Activated CD4-positive, alpha-beta memory T cell treated with anti-CD3 and anti-CD28 coated beads, Interleukin-2, amount 10 ng/mL, durations not matched to agents 7 days and 5 days (primary cell): ENCODE data around the gene SNRPA. TPM values are rescaled to one million over a fixed set of nuclear protein-coding genes. Genes with fewer than 3 reads are reported as not detected.

ENCODE experiments used
- CTCF ChIA-PET: fragments of 350-600 bp; sonication (Branson Sonifier 250); formaldehyde crosslinking; loops from one replicate; lab custom pipeline; 2021; ENCODE audit warnings: antibody characterized with exemption, inconsistent platforms; lab: Charles Lee
- POLR2A ChIA-PET: fragments of 350-600 bp; sonication (Branson Sonifier 250); formaldehyde crosslinking; loops from one replicate; lab custom pipeline; 2021; ENCODE audit warnings: antibody characterized with exemption; lab: Charles Lee
- DNase-seq: peaks from one replicate; pipeline ENCODE4 v3.0.0-alpha.2; 2020
- H3K27ac Mint-ChIP-seq: one replicate; pipeline ENCODE4 v1.8.0; 2021; ENCODE audit warnings: mild to moderate bottlenecking, mixed read lengths
- H3K27me3 Mint-ChIP-seq: one replicate; pipeline ENCODE4 v1.8.0; 2021; ENCODE audit warnings: mixed read lengths
- H3K36me3 Mint-ChIP-seq: one replicate; pipeline ENCODE4 v1.8.0; 2021; ENCODE audit warnings: low read depth, mixed read lengths
- H3K4me1 Mint-ChIP-seq: one replicate; pipeline ENCODE4 v1.8.0; 2021; ENCODE audit warnings: mixed read lengths
- H3K4me3 Mint-ChIP-seq: one replicate; pipeline ENCODE4 v1.8.0; 2021; ENCODE audit warnings: mild to moderate bottlenecking, mixed read lengths
- H3K9me3 Mint-ChIP-seq: one replicate; pipeline ENCODE4 v1.8.0; 2021; ENCODE audit warnings: mixed read lengths
- total RNA-seq, 2 experiments: library from RNA; stranded (reverse); gene quantifications; one replicate each; pipeline ENCODE4 v1.2.3, GENCODE V29; 2021

The SNRPA gene
- 100 to 1,000 TPM; 145 to 151 TPM for total RNA-seq

GRCh38 chr19:40750874-40751537, at the start of gene SNRPA:
SNRPA (plus strand) TSS chr19:40751203; CDS start chr19:40751409, 206 bp downstream.
- CTCF ChIA-PET = interaction anchor here (0.7 to 7.8 kb wide), 12 partner anchors 17 to 554 kb away, joined by 3 to 48 read pairs (median 4); partner anchors contain the start of genes EGLN2, NUMBL and RAB4B

DNA sequence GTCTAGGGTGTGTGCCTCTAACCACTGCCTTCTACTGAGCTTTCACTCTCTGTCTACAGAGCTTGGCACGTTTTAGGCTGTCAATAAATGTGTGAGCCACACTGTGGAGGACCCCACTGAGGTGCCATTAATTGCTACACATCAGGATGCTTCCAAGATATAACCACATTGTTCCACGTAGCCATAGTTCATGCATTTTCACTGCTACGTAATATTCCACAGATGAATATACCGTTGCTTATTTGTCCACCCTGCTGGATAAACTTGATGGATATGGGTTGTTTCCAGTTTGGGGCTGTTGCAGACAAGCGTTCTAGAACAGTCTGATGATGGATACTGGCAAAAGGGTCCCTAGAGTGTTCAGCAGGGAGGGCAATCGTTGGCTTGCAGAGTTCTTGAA, 49.2 kb upstream of the SNRPA start:
- POLR2A ChIA-PET = no interaction called here
- H3K27me3 Mint-ChIP-seq = no peaks in the 10 kb centered on the region
- no peak overlapping the region for H3K27ac Mint-ChIP-seq
- DNase-seq = no peak
- no peaks in the 10 kb centered on the region for H3K4me1 Mint-ChIP-seq
- H3K36me3 Mint-ChIP-seq = peaks cover 27% of the 10 kb centered on the region
- H3K4me3 Mint-ChIP-seq = no peak overlapping the region
- CTCF ChIA-PET = no interaction called here
- H3K9me3 Mint-ChIP-seq = no peaks in the 10 kb centered on the region

More at GRCh38 chr19:40750874-40751537, at the start of gene SNRPA:
- peak within 1 kb of the TSS; percentile 96 for H3K4me3 Mint-ChIP-seq
- peaks cover 50% of the 10 kb centered on the region for H3K36me3 Mint-ChIP-seq
- POLR2A ChIA-PET = interaction anchor here (0.6 to 14.2 kb wide), 24 partner anchors 9 to 223 kb away, joined by 3 to 244 read pairs (median 6); partner anchors contain the start of genes COQ8B, EGLN2, ITPKC and MIA
- H3K27ac Mint-ChIP-seq = peak within 1 kb of the TSS; percentile 99
- peak; percentile 97 for DNase-seq
- no peaks in the 10 kb centered on the region for H3K9me3 Mint-ChIP-seq
- H3K4me1 Mint-ChIP-seq = peaks cover 50% of the 10 kb centered on the region
- H3K27me3 Mint-ChIP-seq = no peaks in the 10 kb centered on the region

DNA sequence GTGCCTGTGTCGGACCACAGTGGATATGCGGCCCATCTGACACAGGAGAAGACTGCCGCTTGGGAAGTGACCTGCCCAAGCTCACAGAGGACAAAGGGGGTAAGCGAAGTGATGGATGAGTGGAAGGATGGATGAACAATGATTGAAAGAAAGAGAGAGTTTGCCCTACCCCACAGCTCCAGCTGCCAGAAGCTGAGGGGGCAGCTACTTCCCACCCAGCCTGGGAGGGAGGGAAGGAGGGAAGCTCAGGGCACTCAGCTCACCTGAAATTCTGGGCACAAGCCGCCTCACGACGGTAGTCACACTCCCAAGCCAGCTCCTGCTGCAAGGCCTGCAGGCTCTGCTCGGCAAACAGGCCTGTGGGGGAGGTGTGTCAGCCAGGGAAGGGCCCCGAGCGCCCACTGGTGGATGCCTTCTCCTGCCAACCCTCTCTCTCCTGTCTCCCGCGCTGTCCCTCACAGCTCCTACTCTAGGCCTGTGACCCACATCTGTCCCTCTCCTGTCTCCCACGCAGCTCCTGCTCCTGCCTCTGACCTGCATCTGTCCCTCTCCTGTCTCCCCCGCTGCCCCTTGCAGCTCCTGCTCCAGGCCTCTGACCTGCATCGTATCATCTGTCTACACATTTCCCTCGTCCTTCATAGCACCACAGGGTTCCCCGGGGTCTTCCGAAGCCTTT, 48.5 kb upstream of the SNRPA start:
- H3K4me3 Mint-ChIP-seq = no peak overlapping the region
- DNase-seq = no peak
- peaks cover 27% of the 10 kb centered on the region for H3K36me3 Mint-ChIP-seq
- no peak overlapping the region for H3K27ac Mint-ChIP-seq
- ChIA-PET CTCF (no interaction called here), POLR2A (no interaction called here)
- no peaks in the 10 kb centered on the region for H3K27me3 Mint-ChIP-seq
- H3K4me1 Mint-ChIP-seq = no peaks in the 10 kb centered on the region
- H3K9me3 Mint-ChIP-seq = no peaks in the 10 kb centered on the region

GRCh38 chr19:40703029-40703755, 47.8 kb upstream of the SNRPA start:
- H3K36me3 Mint-ChIP-seq = peaks cover 25% of the 10 kb centered on the region
- H3K9me3 Mint-ChIP-seq = no peaks in the 10 kb centered on the region
- no peak overlapping the region for H3K4me3 Mint-ChIP-seq
- no peak overlapping the region for H3K27ac Mint-ChIP-seq
- no peak for DNase-seq
- ChIA-PET POLR2A (interaction anchor here (0.6 kb wide), 1 partner anchor 30 kb away, joined by 3 read pairs; no protein-coding TSS in a partner anchor), CTCF (no interaction called here)
- H3K27me3 Mint-ChIP-seq = no peaks in the 10 kb centered on the region
- no peaks in the 10 kb centered on the region for H3K4me1 Mint-ChIP-seq

DNA sequence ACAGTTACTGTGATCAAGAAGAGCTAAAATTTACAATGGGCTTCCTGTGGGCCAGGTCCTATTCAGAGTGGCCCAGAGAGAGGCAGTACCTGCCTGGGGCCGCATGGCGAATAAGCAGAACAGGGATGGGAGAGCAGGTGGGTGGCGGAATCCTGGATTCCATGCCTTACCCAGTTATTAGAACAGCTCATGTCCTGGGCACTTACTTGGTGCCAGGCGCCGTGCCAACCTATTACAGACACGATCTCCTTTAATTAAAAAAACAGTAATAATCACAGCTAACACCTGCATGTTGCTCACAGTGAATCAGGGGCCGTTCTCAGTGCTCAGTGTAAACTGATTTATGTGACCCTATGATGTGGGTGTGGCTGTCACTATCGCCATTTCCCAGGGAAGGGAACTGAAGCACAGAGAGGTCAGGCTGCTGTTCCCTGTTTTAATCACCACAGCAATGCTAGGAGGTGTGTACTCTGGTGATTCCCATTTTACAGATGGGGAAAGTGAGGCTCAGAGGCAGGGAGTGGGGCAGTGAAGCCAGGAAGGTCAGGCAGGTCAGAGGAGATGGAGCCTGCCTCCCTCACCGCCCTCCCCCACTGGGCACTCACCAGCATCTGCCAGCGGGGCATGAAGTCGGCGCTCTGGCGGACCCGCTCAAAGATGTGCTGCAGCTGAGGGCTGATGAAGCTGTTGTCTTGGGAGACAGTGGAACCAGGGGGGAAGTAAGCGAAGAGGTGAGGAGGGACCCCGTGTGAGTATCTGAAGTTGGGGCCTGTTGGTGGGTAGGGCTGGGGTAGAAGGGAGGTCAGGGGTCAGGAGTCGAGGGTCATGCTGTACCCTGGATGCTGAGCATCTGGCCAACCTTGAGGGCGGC, 46.3 kb upstream of the SNRPA start:
- Mint-ChIP-seq H3K4me3 (no peak overlapping the region), H3K36me3 (peaks cover 29% of the 10 kb centered on the region), H3K27ac (no peak overlapping the region), H3K9me3 (no peaks in the 10 kb centered on the region), H3K4me1 (no peaks in the 10 kb centered on the region), H3K27me3 (no peaks in the 10 kb centered on the region)
- DNase-seq = no peak
- ChIA-PET CTCF (no interaction called here), POLR2A (no interaction called here)

DNA sequence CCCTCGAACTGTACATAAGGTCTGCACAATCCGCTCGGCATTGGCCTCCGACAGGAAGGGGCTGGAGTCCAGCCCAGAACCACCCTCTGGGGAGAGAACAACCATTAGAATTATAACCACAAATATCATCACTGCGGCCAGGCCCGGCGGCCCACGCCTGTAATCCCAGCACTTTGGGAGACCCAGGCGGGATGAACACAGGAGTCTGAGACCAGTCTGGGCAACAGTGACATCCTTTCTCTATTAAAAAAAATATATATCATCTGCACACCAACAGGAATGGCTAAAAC, 45.7 kb upstream of the SNRPA start:
- POLR2A ChIA-PET = no interaction called here
- no peak overlapping the region for H3K27ac Mint-ChIP-seq

DNA sequence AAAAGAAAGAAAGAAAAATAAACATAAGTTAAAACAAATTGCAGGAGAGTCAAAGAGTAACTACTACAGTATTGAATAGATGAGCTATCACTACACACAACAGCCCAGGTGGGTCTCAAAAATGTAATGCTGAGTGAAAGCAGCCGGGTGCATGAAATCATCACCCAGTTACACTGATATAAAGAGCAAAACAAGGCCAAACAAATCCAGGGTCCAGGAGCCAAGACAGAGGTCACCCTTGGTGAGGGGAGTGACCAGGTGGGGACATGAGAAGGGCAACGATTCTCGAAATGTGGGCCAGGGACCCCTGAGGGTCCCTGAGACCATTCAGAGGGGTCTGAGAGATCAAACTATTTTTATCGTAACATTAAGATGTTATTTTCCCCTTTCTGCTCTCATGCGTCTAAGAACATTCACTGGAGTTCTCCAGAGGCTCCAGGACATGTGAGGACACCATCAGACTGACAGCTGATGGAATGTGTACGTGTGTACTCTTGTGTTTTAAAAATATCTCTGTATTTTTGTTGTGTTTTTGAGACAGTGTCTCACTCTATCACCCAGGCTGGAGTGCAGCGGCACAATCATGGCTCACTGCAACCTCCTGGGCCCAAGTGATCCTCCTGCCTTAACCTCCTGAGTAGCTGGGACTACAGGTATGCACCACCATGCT, 44.9 kb upstream of the SNRPA start:
- Mint-ChIP-seq H3K36me3 (peaks cover 32% of the 10 kb centered on the region), H3K9me3 (no peaks in the 10 kb centered on the region), H3K27ac (no peak overlapping the region), H3K4me1 (peaks cover 2% of the 10 kb centered on the region), H3K27me3 (no peaks in the 10 kb centered on the region), H3K4me3 (no peak overlapping the region)
- ChIA-PET CTCF (interaction anchor here (0.6 to 1.4 kb wide), 2 partner anchors 45 to 71 kb away, joined by 3 to 4 read pairs; partner anchors contain the start of genes ACTMAP and SNRPA), POLR2A (interaction anchor here (1.4 kb wide), 1 partner anchor 43 kb away, joined by 3 read pairs; no protein-coding TSS in a partner anchor)
- no peak for DNase-seq

More for the DNA sequence above, 45.7 kb upstream of the SNRPA start:
- DNase-seq = no peak
- Mint-ChIP-seq H3K36me3 (peaks cover 29% of the 10 kb centered on the region), H3K9me3 (no peaks in the 10 kb centered on the region), H3K27me3 (no peaks in the 10 kb centered on the region), H3K4me3 (no peak overlapping the region), H3K4me1 (no peaks in the 10 kb centered on the region)
- CTCF ChIA-PET = no interaction called here

- no peak for DNase-seq
- peaks cover 12% of the 10 kb centered on the region for H3K4me1 Mint-ChIP-seq
- H3K27me3 Mint-ChIP-seq = no peaks in the 10 kb centered on the region
- no peak overlapping the region for H3K4me3 Mint-ChIP-seq
- H3K9me3 Mint-ChIP-seq = no peaks in the 10 kb centered on the region
- H3K27ac Mint-ChIP-seq = no peak overlapping the region
- H3K36me3 Mint-ChIP-seq = peaks cover 34% of the 10 kb centered on the region
- ChIA-PET POLR2A (interaction anchor here (0.6 to 1.4 kb wide), 2 partner anchors 10 to 42 kb away, joined by 3 read pairs; no protein-coding TSS in a partner anchor), CTCF (interaction anchor here (1.4 kb wide), 1 partner anchor 43 kb away, joined by 3 read pairs; the partner anchor contains the start of genes ACTMAP and SNRPA)
Measured at GRCh38 chr19:40707615-40708014, 43.4 kb upstream of the SNRPA start.

- CTCF ChIA-PET = no interaction called here
Measured at GRCh38 chr19:40709817-40710216, 41.2 kb upstream of the SNRPA start.

GRCh38 chr19:40713939-40714338, 37.1 kb upstream of the SNRPA start:
- Mint-ChIP-seq H3K27ac (peak overlapping the region; percentile 71), H3K9me3 (no peaks in the 10 kb centered on the region), H3K4me1 (peaks cover 57% of the 10 kb centered on the region), H3K36me3 (peaks cover 23% of the 10 kb centered on the region), H3K4me3 (peak overlapping the region; percentile 90), H3K27me3 (no peaks in the 10 kb centered on the region)
- DNase-seq = no peak
- CTCF ChIA-PET = interaction anchor here (0.7 kb wide), 1 partner anchor 1031 kb away, joined by 3 read pairs; no protein-coding TSS in a partner anchor
- POLR2A ChIA-PET = no interaction called here

More at GRCh38 chr19:40709817-40710216, 41.2 kb upstream of the SNRPA start:
- Mint-ChIP-seq H3K27me3 (no peaks in the 10 kb centered on the region), H3K27ac (no peak overlapping the region), H3K9me3 (no peaks in the 10 kb centered on the region), H3K4me3 (no peak overlapping the region), H3K36me3 (peaks cover 30% of the 10 kb centered on the region), H3K4me1 (peaks cover 26% of the 10 kb centered on the region)
- POLR2A ChIA-PET = no interaction called here
- no peak for DNase-seq

DNA sequence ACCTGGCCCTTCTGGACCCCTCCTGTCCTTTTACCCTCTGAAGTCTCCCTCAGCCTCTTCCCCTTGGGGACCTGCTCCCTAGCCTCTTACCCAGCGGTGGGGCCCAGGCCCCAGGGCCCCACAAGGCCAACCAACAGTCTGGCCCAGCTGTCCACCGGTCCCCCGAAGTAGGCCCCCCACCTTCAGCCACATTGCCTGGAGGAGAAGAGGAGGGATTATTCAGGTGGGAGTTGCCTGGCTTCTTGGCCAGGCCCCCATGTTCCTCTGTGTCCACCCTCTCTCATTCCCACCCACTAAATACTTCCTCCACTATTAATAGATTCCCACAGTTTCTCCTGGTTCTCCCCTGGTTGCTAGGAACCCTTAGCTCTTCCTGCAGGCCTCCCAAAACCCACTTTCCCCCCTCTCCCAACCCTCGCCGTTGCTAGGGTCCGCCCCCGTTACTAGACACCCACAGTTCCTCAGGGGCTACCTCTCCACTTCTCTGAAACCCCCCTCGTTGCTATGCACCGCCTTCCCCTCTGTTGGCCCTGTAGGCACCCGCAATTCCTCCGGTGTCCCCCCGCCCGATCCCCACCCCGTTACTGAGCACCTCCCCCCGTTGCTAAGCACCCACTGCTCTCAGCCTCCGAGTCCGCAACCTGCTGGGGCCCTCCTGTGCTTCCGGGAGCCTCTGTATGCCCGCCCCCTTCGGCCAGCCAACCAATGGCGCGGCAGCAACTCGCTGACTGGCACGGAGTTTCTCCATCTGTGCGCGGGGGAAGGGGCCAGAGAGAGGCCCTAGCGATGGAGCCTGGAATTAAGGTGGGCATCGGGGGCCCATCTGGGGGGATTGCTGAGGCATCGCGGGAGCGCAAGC, 36.3 kb upstream of the SNRPA start:
- Mint-ChIP-seq H3K9me3 (no peaks in the 10 kb centered on the region), H3K4me3 (peak overlapping the region; percentile 90), H3K36me3 (peaks cover 18% of the 10 kb centered on the region), H3K4me1 (peaks cover 64% of the 10 kb centered on the region), H3K27ac (peak overlapping the region; percentile 87), H3K27me3 (no peaks in the 10 kb centered on the region)
- CTCF ChIA-PET = no interaction called here
- peak; percentile 94 for DNase-seq
- POLR2A ChIA-PET = no interaction called here
